ENCODE data around the gene CACNG8. TPM values are rescaled to one million over a fixed set of nuclear protein-coding genes. Genes with fewer than 3 reads are reported as not detected.
A peak's percentile ranks its signal among the peaks of the same experiment; 100 is the strongest.

Gene CACNG8
- total RNA-seq, 3 donors from 2014 or later, result 0.07 to 0.09 TPM; not detected in 1

- Histone ChIP-seq H3K36me3 (ENCODE audit: low read depth) (no peaks in the 10 kb centered on the region), H3K4me1 (ENCODE audit: low read depth) (peaks cover 3% of the 10 kb centered on the region), H3K9me3 (no peaks in the 10 kb centered on the region), H3K4me3 (no peak overlapping the region)
- peak; percentile 13 for ATAC-seq
- peak in 2 of 3 donors; percentile 34 to 52 for DNase-seq
- TF ChIP-seq, protein P1, sequence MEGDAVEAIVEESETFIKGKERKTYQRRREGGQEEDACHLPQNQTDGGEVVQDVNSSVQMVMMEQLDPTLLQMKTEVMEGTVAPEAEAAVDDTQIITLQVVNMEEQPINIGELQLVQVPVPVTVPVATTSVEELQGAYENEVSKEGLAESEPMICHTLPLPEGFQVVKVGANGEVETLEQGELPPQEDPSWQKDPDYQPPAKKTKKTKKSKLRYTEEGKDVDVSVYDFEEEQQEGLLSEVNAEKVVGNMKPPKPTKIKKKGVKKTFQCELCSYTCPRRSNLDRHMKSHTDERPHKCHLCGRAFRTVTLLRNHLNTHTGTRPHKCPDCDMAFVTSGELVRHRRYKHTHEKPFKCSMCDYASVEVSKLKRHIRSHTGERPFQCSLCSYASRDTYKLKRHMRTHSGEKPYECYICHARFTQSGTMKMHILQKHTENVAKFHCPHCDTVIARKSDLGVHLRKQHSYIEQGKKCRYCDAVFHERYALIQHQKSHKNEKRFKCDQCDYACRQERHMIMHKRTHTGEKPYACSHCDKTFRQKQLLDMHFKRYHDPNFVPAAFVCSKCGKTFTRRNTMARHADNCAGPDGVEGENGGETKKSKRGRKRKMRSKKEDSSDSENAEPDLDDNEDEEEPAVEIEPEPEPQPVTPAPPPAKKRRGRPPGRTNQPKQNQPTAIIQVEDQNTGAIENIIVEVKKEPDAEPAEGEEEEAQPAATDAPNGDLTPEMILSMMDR (IDR thresholded peaks at IDR 0.05), result no peak
- intact Hi-C loops (cut with DNase I, micrococcal nuclease), result no loop called here
Measured at GRCh38 chr19:53982611-53983010, 19.9 kb downstream of the CACNG8 start.

- Histone ChIP-seq H3K9me3 (no peaks in the 10 kb centered on the region), H3K4me3 (no peak overlapping the region), H3K4me1 (ENCODE audit: low read depth) (peaks cover 3% of the 10 kb centered on the region), H3K36me3 (ENCODE audit: low read depth) (no peaks in the 10 kb centered on the region)
- no peak for ATAC-seq
- DNase-seq, result no peak
- intact Hi-C loops (cut with DNase I, micrococcal nuclease), result no loop called here
- TF ChIP-seq, protein P1 (IDR thresholded peaks at IDR 0.05), result no peak
Measured at GRCh38 chr19:53983457-53984289, 20.9 kb downstream of the CACNG8 start.

GRCh38 chr19:53985863-53986262, 23.1 kb downstream of the CACNG8 start:
- Histone ChIP-seq H3K9me3 (no peaks in the 10 kb centered on the region), H3K4me3 (no peak overlapping the region), H3K36me3 (ENCODE audit: low read depth) (no peaks in the 10 kb centered on the region), H3K4me1 (ENCODE audit: low read depth) (peaks cover 3% of the 10 kb centered on the region)
- TF ChIP-seq, protein P1 (IDR thresholded peaks at IDR 0.05), result no peak
- ATAC-seq (no peak), DNase-seq (no peak)
- intact Hi-C loops (cut with DNase I, micrococcal nuclease), result no loop called here

- ATAC-seq, result no peak
- intact Hi-C loops (cut with DNase I, micrococcal nuclease), result no loop called here
Measured at GRCh38 chr19:53988981-53989380, 26.2 kb downstream of the CACNG8 start.

DNA sequence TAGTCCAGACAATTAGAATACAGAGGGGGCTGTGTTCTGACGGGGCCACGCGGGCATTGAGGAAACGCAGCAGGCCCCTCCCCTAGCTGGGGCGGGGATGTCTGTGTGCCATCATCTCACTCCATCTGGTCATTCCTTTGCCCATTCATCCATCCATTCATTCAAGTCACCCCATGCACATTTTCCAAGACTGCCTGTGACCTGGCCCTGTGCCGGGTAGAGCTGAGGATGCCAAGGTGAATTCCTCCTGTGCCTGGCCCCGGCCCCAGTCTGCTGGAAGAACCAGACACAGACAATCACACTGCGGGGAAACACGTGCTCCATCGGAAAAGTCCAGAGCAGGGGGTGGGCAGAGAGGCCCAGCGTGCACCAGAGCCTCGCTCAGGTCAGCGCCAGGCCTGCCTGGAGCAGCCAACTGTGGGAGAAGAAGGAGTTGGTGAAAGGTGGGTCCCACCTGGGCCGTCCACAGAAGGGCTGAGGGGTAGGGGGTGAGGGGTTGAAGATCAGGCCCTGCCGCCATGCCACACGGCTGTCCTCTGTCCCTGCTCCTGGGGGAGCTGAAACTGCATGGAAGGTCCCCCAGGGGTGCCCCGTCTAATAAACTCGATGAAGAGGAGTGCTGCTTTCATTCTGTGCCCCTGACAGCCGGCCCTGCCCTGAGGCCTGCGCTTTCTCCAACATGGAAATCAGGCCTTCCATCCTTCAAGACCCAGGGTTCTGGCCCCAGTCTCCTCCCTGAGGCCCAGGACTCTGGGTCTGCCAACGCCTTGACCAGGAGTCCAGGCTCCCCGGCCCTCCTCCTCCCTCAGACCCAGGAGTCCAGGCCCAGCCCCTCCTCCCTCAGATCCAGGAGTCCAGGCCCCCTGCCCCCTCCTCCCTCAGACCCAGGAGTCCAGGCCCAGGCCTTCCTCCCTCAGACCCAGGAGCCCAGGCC, 27.1 kb downstream of the CACNG8 start:
- H3K4me1 ChIP-seq (ENCODE audit: low read depth), result no peaks in the 10 kb centered on the region
- no peak overlapping the region for H3K4me3 ChIP-seq
- H3K36me3 ChIP-seq (ENCODE audit: low read depth), result no peaks in the 10 kb centered on the region
- H3K9me3 ChIP-seq, result no peaks in the 10 kb centered on the region
- DNase-seq (no peak), ATAC-seq (no peak)
- intact Hi-C loops (cut with DNase I, micrococcal nuclease), result no loop called here
- TF ChIP-seq, protein P1 (IDR thresholded peaks at IDR 0.05), result no peak

More at GRCh38 chr19:53988981-53989380, 26.2 kb downstream of the CACNG8 start:
- H3K4me1 ChIP-seq (ENCODE audit: low read depth), result no peaks in the 10 kb centered on the region
- TF ChIP-seq, protein P1 (IDR thresholded peaks at IDR 0.05), result no peak
- H3K36me3 ChIP-seq (ENCODE audit: low read depth), result no peaks in the 10 kb centered on the region
- DNase-seq, result no peak
- H3K4me3 ChIP-seq, result no peak overlapping the region
- no peaks in the 10 kb centered on the region for H3K9me3 ChIP-seq
